Measurements from ENCODE around the gene DIPK1A.

The DIPK1A gene

GRCh38 chr1:92843429-92844352, 117.6 kb downstream of the DIPK1A start:
- DNase-seq (ENCODE audit: low read depth in 1 of 2, low spot score in 1 of 2), result no peak

GRCh38 chr1:92843046-92843423, 118.2 kb downstream of the DIPK1A start:
- DNase-seq (ENCODE audit: low read depth in 1 of 2, low spot score in 1 of 2), result no peak

- DNase-seq (ENCODE audit: low read depth in 1 of 2, low spot score in 1 of 2), result no peak
These were observed 118.9 kb downstream of the DIPK1A start for GRCh38 chr1:92842082-92843045.

- no peak for DNase-seq (ENCODE audit: low read depth in 1 of 2, low spot score in 1 of 2)
These were observed 120.7 kb downstream of the DIPK1A start for GRCh38 chr1:92840600-92840999.

- no peak for DNase-seq (ENCODE audit: low read depth in 1 of 2, low spot score in 1 of 2)
These were observed 121.8 kb downstream of the DIPK1A start for GRCh38 chr1:92839442-92839841.

GRCh38 chr1:92838519-92838918, 122.7 kb downstream of the DIPK1A start:
- no peak for DNase-seq (ENCODE audit: low read depth in 1 of 2, low spot score in 1 of 2)

GRCh38 chr1:92837062-92837461, 124.2 kb downstream of the DIPK1A start:
- no peak for DNase-seq (ENCODE audit: low read depth in 1 of 2, low spot score in 1 of 2)

GRCh38 chr1:92834617-92835016, 126.6 kb downstream of the DIPK1A start:
- no peak for DNase-seq (ENCODE audit: low read depth in 1 of 2, low spot score in 1 of 2)

- no peak for DNase-seq (ENCODE audit: low read depth in 1 of 2, low spot score in 1 of 2)
These were observed 127.4 kb downstream of the DIPK1A start for GRCh38 chr1:92833840-92834239.

GRCh38 chr1:92832537-92833114, 128.6 kb downstream of the DIPK1A start:
- no peak for DNase-seq (ENCODE audit: low read depth in 1 of 2, low spot score in 1 of 2)

- peak; percentile 93 to 94 for DNase-seq (ENCODE audit: low read depth in 1 of 2, low spot score in 1 of 2)
These were observed 129.3 kb downstream of the DIPK1A start, which contains the start of gene RPL5 for GRCh38 chr1:92831762-92832536. RPL5 (plus strand) TSS chr1:92832040; CDS start chr1:92832115, 75 bp downstream.

GRCh38 chr1:92831368-92831761, 129.9 kb downstream of the DIPK1A start:
- DNase-seq (ENCODE audit: low read depth in 1 of 2, low spot score in 1 of 2), result no peak

- DNase-seq (ENCODE audit: low read depth in 1 of 2, low spot score in 1 of 2), result no peak
These were observed 134.5 kb downstream of the DIPK1A start for GRCh38 chr1:92826792-92827191.

- no peak for DNase-seq (ENCODE audit: low read depth in 1 of 2, low spot score in 1 of 2)
These were observed 138.4 kb downstream of the DIPK1A start for GRCh38 chr1:92822879-92823278.

- no peak for DNase-seq (ENCODE audit: low read depth in 1 of 2, low spot score in 1 of 2)
These were observed 140.7 kb downstream of the DIPK1A start for GRCh38 chr1:92820551-92820950.

- DNase-seq (ENCODE audit: low read depth in 1 of 2, low spot score in 1 of 2), result no peak
These were observed 141.2 kb downstream of the DIPK1A start for GRCh38 chr1:92820024-92820423.

GRCh38 chr1:92817986-92818764, 143.1 kb downstream of the DIPK1A start:
- no peak for DNase-seq (ENCODE audit: low read depth in 1 of 2, low spot score in 1 of 2)

- DNase-seq (ENCODE audit: low read depth in 1 of 2, low spot score in 1 of 2), result no peak
These were observed 144.0 kb downstream of the DIPK1A start for GRCh38 chr1:92817137-92817697.

GRCh38 chr1:92816732-92817131, 144.5 kb downstream of the DIPK1A start:
- DNase-seq (ENCODE audit: low read depth in 1 of 2, low spot score in 1 of 2), result no peak

Measured in stimulated activated CD4-positive, alpha-beta T cell treated with anti-CD3 and anti-CD28 coated beads, Interleukin-15, amount 100 ng/mL, for 1 hour (primary cell).